Measurements from ENCODE around the gene DDX4.
"Not testable (repeated sequence)": the region's sequence is repeated elsewhere in the genome, so short reads cannot be mapped to it uniquely, and the experiment has no call there.

Gene DDX4

DNA sequence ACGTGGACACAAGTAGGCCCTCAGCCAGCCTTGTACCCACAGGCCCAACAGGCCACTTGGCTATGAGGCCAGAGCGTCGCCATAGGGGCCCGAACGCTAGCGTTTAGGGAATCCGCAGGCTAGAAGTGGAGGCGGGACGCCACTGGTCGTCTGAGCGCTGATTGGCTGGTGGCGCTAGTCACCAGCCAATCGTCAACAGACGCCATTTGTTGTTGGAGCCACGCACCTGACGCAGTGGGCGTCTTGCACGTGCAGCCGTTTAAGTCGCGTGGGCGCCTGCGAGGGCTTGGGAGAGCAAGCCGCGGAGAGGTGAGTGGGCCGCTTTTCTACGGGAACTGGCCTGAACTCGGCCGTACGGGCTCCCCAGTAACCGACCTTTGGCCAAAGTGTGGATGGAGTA is at the start of gene DDX4:
Gene DDX4, plus strand, starts transcription at position 269 of the 400 bp plus-strand sequence. CDS start 903 bp downstream, outside the sequence.
- no peak for DNase-seq (ENCODE audit: low read depth in 3 of 3)

DNA sequence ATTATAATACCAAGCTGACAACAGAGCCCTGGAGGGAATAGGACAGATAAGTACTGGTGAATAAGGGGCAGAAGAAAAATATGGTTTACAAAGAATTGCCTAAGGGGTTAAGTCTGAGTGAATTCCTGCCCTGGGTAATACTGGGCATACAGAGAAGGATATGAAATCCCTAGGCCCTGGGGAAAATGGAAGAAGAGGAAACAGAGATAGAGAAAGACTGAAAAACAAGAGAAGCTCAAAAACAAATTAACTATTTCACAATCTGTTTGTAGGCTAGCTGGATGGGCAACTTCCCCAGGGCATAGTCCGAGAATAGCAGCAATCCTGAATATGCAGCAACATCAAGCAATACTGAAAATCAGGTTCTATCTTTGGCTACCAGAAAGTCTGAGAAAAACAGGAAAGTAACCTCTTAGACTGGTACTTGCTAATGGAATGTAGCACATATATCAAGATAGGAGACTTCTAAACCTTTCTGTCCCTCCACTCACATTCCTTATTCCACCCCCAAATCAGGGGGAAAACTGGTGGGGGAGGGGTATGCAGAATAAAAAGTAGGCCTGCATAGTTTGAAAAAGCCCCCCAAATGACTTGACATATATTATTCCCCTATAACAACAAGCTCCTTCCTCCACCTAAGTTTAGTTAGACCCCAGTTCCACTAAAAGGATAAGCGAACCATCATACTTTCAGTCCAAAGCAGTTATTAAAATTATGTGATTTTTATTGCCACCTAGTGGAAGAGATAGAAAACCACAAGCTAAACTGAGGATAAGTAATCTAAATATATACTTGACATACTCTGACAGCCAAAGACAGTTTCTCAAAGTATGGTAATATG is 46.4 kb upstream of the DDX4 start:
- DNase-seq (ENCODE audit: low read depth in 3 of 3), result no peak

GRCh38 chr5:55692106-55692417 is 45.8 kb upstream of the DDX4 start:
- no peak for DNase-seq (ENCODE audit: low read depth in 3 of 3)

- DNase-seq (ENCODE audit: low read depth in 3 of 3), result no peak
Observed at GRCh38 chr5:55692509-55692908, 45.4 kb upstream of the DDX4 start.

- no peak for DNase-seq (ENCODE audit: low read depth in 3 of 3)
Observed at GRCh38 chr5:55694152-55694830, 43.6 kb upstream of the DDX4 start.

DNA sequence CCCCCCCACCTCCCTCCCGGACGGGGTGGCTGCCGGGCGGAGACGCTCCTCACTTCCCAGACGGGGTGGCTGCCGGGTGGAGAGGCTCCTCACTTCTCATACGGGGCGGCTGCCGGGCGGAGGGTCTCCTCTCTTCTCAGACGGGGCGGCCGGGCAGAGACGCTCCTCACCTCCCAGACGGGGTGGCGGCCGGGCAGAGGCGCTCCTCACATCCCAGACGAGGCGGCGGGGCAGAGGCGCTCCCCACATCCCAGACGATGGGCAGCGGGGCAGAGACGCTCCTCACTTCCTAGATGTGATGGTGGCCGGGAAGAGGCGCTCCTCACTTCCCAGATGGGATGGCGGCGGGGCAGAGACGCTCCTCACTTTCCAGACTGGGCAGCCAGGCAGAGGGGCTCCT is 41.2 kb upstream of the DDX4 start:
- DNase-seq (ENCODE audit: low read depth in 3 of 3), result not testable (repeated sequence)

GRCh38 chr5:55699041-55699688 is 38.7 kb upstream of the DDX4 start:
- DNase-seq (ENCODE audit: low read depth in 3 of 3), result no peak

DNA sequence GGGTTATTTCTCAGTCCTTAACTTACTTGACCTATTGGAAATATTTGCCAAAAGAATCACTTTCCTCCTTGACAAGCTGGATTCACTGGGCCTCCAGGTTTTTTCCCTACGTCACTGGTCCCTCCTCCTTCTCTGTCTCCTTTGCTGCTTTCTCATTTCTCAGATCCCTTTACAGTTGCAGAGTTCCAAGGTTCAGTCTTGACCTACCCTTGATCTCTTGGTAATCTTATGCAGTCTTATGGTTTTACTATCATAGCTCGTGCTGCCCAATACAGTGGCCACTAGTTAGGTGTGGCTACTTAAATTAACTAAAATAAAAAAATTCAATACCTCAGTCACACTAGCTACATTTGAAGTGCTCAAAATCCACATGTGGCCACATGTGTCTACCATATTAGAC is 37.1 kb upstream of the DDX4 start:
- DNase-seq (ENCODE audit: low read depth in 3 of 3), result no peak

GRCh38 chr5:55701462-55702103 is 36.3 kb upstream of the DDX4 start:
- DNase-seq (ENCODE audit: low read depth in 3 of 3), result no peak

- no peak for DNase-seq (ENCODE audit: low read depth in 3 of 3)
Observed at GRCh38 chr5:55702598-55703345, 35.1 kb upstream of the DDX4 start.

GRCh38 chr5:55706230-55706629 is 31.6 kb upstream of the DDX4 start:
- no peak for DNase-seq (ENCODE audit: low read depth in 3 of 3)

- no peak for DNase-seq (ENCODE audit: low read depth in 3 of 3)
Observed at GRCh38 chr5:55708732-55709131, 29.1 kb upstream of the DDX4 start.

DNA sequence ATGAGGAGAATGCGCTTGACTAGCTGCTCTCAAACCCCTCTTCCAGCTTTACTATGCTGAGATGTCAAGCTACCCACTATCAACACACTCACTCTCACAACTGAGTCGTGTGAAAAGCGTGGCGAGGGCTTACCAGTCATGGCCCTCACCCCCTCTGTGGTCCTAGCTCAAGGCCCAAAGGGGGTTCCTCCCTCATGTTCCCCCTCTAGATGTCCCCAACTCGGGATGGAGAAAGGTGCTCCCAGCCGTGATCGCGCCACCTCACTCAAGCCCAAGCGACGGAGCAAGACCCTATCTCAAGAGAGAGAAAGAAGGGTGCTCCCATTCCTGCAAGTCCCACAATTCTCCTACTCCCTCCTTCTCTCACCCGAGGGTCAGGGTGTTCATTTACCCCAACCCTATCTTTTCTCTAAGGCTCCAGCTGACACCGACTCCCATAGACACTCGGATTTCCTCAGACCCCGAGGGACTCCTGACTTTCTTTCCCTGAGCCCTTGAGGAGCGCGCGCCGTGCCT is 26.3 kb upstream of the DDX4 start:
- DNase-seq (ENCODE audit: low read depth in 3 of 3), result no peak

DNA sequence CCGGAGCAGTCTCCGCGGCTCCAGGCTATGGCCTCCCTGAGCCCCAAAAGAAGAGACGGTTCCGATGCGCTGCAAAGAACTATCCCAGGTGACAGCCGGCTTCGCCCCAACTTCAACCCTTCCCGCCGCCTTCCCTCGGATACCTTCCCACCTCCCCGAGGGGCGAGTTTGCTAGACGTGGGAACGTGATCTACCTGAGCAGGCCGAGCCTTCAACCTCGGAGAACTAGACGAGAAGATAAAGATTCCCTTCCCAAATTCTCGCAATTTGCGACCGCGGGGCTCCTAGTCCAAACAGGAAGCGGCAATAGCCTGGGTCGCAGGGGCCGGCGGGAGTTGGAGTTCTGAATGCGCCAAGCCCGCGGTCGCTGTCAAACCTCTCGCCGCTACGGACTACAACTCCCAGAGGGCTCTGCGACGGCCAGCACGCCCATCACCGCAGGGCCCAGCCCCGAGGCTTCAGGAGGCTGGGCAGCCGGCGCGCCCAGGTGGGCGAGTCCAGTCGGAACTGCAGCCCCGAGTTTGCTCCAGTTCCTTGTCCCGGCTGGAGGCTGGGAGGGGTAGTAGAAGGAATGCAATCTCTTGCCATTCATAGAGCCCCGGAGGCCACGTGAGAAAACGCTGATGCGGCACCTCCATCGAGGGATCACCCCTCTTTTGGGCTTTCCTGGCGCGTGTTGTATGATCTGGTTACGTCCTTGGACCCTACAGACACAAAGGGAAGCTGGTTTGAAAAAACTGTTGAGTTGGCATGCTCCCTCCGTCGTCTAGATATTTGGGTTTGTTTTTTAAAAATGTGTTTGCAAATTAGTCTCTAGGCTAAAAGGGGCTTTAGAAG is 25.6 kb upstream of the DDX4 start, which contains the start of gene SLC38A9:
Gene SLC38A9, minus strand, starts transcription at position 302 of the 837 bp plus-strand sequence. CDS start 14,366 bp downstream, outside the sequence.
- peak; percentile 90 to 94 (median 91) for DNase-seq (ENCODE audit: low read depth in 3 of 3)

- no peak for DNase-seq (ENCODE audit: low read depth in 3 of 3)
Observed at GRCh38 chr5:55713871-55714270, 24.0 kb upstream of the DDX4 start.

GRCh38 chr5:55714339-55714738 is 23.5 kb upstream of the DDX4 start:
- DNase-seq (ENCODE audit: low read depth in 3 of 3), result no peak

DNA sequence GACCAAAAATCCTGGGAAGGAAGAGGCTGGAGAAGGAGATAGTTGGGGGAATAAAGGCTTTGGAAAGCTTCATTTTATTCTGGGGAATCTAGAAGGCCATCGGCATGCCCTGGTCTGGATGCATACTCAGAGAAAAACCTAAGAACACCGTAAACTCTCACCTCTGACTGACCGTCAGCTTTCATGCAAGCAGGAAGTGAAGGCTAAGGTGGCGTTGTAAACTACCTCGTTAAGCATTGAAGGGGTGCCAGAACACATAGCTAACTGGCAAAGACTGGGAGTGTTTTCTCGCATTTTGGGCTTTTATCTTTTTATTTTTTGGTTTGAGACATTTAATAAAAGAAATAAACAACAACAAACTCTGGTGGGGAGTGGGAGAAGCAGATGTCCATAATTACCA is 23.1 kb upstream of the DDX4 start:
- DNase-seq (ENCODE audit: low read depth in 3 of 3), result no peak

DNA sequence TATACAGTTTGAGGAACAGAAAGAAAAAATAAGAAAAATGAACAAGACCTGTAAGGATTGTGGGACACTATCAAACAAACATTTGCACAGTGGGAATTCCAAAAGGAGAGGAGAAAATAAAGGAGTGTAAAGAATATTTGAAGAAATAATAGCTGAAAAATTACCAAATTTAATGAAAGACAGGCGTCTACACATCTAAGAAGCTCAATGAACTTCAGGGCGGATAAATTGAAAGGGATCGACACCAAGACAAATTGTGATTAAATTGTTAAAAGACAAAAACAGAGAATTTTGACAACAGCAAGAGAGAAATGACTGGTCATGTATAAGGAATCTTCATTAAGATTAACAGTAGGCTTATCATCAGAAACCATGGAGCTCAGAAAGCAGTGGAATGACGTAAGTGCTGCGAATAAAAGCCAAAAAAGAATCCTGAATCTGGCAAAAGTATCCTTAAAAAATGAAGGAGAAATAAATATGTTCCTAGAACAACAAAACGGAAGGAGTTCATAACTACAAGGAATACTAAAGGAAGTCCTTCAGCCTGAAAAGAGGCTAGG is 22.3 kb upstream of the DDX4 start:
- no peak for DNase-seq (ENCODE audit: low read depth in 3 of 3)

- not testable (repeated sequence) for DNase-seq (ENCODE audit: low read depth in 3 of 3)
Observed at GRCh38 chr5:55719026-55719425, 18.8 kb upstream of the DDX4 start.

- DNase-seq (ENCODE audit: low read depth in 3 of 3), result no peak
Observed at GRCh38 chr5:55720188-55720703, 17.6 kb upstream of the DDX4 start.
